ENCODE data around the gene RHBDL1. TPM values are rescaled to one million over a fixed set of nuclear protein-coding genes. Genes with fewer than 3 reads are reported as not detected.
A peak's percentile ranks its signal among the peaks of the same experiment; 100 is the strongest.

Gene RHBDL1
- total and polyA plus RNA-seq, 2 donors (not counting 3 experiments of a cell fraction or from before 2014, with no cell fraction given), result 1.1 to 1.8 TPM

DNA sequence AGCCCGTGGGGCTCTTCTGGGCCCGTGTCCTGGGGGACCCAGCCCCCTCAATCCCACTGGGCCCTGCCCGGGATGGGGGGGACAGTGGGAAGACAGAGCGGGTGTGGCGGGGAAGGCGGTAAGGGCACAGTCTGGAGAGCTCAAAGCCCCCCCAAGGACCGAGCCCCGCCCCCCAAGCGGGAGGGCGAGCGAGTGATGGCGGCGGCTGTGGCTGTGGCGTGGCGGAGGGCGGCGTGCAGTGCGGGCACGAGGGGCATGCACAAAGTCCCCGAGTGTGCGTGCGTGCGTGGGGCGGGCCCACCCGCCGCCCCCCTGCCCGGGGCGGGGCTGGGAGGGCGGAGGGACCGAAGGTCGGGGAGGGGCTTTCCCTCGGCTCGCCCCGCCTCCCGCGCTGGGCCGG is 18.3 kb downstream of the RHBDL1 start:
- Histone ChIP-seq H4K20me1 (replicated peaks; ENCODE audit: control insufficient read depth, extremely low read depth, insufficient read depth, low read length) (no peaks in the 10 kb centered on the region), H2AFZ (ENCODE audit: low read depth, low read length) (no peak overlapping the region), H3K79me2 (ENCODE audit: control insufficient read depth, insufficient read depth, low read length) (no peaks in the 10 kb centered on the region), H3K4me1 (ENCODE audit: control insufficient read depth, extremely low read depth, insufficient read depth, low read length) (peaks cover 6% of the 10 kb centered on the region), H3K9me1 (replicated peaks; ENCODE audit: control insufficient read depth, extremely low read depth, insufficient read depth, low read length) (no peaks in the 10 kb centered on the region), H3K27ac (ENCODE audit: insufficient read depth, low read depth, low read length) (no peak overlapping the region), H3K9ac (replicated peaks; ENCODE audit: extremely low read depth, insufficient read depth, low read length) (no peak overlapping the region), H3K27me3 (ENCODE audit: control insufficient read depth in 2 of 2, insufficient read depth in 2 of 2, low read length in 2 of 2) (peaks cover 32 to 34% of the 10 kb centered on the region in 2 experiments), H3K9me3 (replicated peaks; ENCODE audit: control insufficient read depth, insufficient read depth, low read length) (no peaks in the 10 kb centered on the region), H3K36me3 (ENCODE audit: control insufficient read depth in 2 of 2, extremely low read depth in 1 of 2, insufficient read depth in 2 of 2, low read length in 2 of 2) (no peaks in the 10 kb centered on the region), H3K4me3 (replicated peaks in 1 of 3; ENCODE audit: insufficient read depth in 1 of 3, low read depth in 1 of 3, low read length in 3 of 3) (no peak overlapping the region), H3K4me2 (ENCODE audit: insufficient read depth, low read length) (no peak overlapping the region)
- POLR2A ChIA-PET, result no interaction called here
- BruUV-seq (replicated peaks), result no TSS peak
- intact Hi-C loops (cut with micrococcal nuclease) (no loop called here), dilution Hi-C loops (cut with MboI; ENCODE audit: extremely low pct_ligation_motif_present, low sequenced_read_pairs) (no loop called here)
- TF ChIP-seq EZH2 (IDR thresholded peaks at IDR 0.05; ENCODE audit: borderline replicate concordance, low read depth, low read length, severe bottlenecking), result peak; percentile 43
- TF ChIP-seq, protein P1, sequence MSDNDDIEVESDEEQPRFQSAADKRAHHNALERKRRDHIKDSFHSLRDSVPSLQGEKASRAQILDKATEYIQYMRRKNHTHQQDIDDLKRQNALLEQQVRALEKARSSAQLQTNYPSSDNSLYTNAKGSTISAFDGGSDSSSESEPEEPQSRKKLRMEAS (IDR thresholded peaks at IDR 0.05; ENCODE audit: insufficient read depth, insufficient read length), result no peak
- DNase-seq (ENCODE audit: low read depth, low spot score), result no peak
- no peak for FAIRE-seq
- CTCF ChIA-PET, result no interaction called here

DNA sequence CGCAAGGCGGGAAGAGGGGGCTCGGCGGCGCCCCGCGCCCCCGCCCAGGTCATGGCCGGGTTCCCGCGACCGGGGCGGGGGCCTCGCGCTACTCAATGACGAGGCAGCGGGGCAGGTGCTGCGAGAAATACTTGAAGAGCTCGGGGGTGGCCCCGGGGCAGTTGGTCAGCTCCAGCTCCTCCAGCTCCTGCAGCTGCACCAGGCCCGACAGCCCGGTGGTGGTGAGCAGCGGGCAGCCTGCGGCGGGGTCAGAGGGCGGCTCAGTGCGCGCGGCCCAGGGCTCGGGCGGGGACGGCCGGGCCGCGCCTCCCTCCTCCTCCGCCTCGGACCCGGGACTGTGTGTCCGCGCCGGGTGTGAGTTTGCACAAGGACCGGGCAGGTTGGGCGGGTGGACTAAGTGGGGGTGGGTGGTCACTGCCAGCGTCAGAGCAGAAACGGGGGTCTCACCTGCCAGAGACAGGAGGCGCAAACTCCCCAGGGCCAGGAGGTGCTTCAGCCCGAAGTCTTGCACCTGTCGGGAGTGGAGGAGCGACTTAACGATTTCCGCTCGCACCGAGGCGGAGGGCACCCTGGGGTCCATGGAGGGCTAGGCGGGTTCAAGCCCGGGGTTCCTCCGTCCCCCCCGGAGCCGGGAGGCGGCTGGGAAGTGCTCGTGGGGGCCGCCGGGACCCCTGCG is 18.9 kb downstream of the RHBDL1 start:
- H3K27ac ChIP-seq (ENCODE audit: insufficient read depth, low read depth, low read length), result no peak overlapping the region
- no peak for DNase-seq (ENCODE audit: low read depth, low spot score)
- H3K79me2 ChIP-seq (ENCODE audit: control insufficient read depth, insufficient read depth, low read length), result no peaks in the 10 kb centered on the region
- H2AFZ ChIP-seq (ENCODE audit: low read depth, low read length), result no peak overlapping the region
- TF ChIP-seq EZH2 (IDR thresholded peaks at IDR 0.05; ENCODE audit: borderline replicate concordance, low read depth, low read length, severe bottlenecking) (peak; percentile 94), JUN (IDR thresholded peaks at IDR 0.05; ENCODE audit: borderline replicate concordance, insufficient read depth, insufficient read length, low read depth) (no peak), FOS (IDR thresholded peaks at IDR 0.05; ENCODE audit: borderline replicate concordance, insufficient read depth, low read length) (no peak)
- H3K9me3 ChIP-seq (replicated peaks; ENCODE audit: control insufficient read depth, insufficient read depth, low read length), result no peaks in the 10 kb centered on the region
- dilution Hi-C loops (cut with MboI; ENCODE audit: extremely low pct_ligation_motif_present, low sequenced_read_pairs) (no loop called here), intact Hi-C loops (cut with micrococcal nuclease) (no loop called here)
- peaks cover 32 to 34% of the 10 kb centered on the region in 2 experiments for H3K27me3 ChIP-seq (ENCODE audit: control insufficient read depth in 2 of 2, insufficient read depth in 2 of 2, low read length in 2 of 2)
- CTCF ChIA-PET, result no interaction called here
- no peak overlapping the region for H3K4me3 ChIP-seq (replicated peaks in 1 of 3; ENCODE audit: insufficient read depth in 1 of 3, low read depth in 1 of 3, low read length in 3 of 3)
- no peak overlapping the region for H3K9ac ChIP-seq (replicated peaks; ENCODE audit: extremely low read depth, insufficient read depth, low read length)
- H3K36me3 ChIP-seq (ENCODE audit: control insufficient read depth in 2 of 2, extremely low read depth in 1 of 2, insufficient read depth in 2 of 2, low read length in 2 of 2), result no peaks in the 10 kb centered on the region
- H3K4me2 ChIP-seq (ENCODE audit: insufficient read depth, low read length), result no peak overlapping the region
- POLR2A ChIA-PET, result no interaction called here
- H3K4me1 ChIP-seq (ENCODE audit: control insufficient read depth, extremely low read depth, insufficient read depth, low read length), result peaks cover 5% of the 10 kb centered on the region
- no peak for FAIRE-seq
- no peaks in the 10 kb centered on the region for H3K9me1 ChIP-seq (replicated peaks; ENCODE audit: control insufficient read depth, extremely low read depth, insufficient read depth, low read length)
- no peaks in the 10 kb centered on the region for H4K20me1 ChIP-seq (replicated peaks; ENCODE audit: control insufficient read depth, extremely low read depth, insufficient read depth, low read length)
- BruUV-seq (replicated peaks), result no TSS peak

All from endothelial cell of umbilical vein (primary cell).